Endothelial cell of umbilical vein (primary cell): Measurements from ENCODE around the gene ERLIN1. TPM values are rescaled to one million over a fixed set of nuclear protein-coding genes. Genes with fewer than 3 reads are reported as not detected.

Experiments
- BruUV-seq: library from RNA; stranded (reverse); fragments of 400-500 nt; replicated peaks from 2 replicates; lab custom pipeline; 2021; lab: Mats Ljungman, UMichigan
- CTCF ChIA-PET: fragments of 300-600, 350-600 bp; sonication (Branson Sonifier 250); formaldehyde crosslinking; loops from one replicate; lab custom pipeline; 2021; ENCODE audit warnings: antibody characterized with exemption, inconsistent platforms; lab: Charles Lee
- POLR2A ChIA-PET: fragments of 300-600, 350-600 bp; sonication (Branson Sonifier 250); formaldehyde crosslinking; loops from one replicate; lab custom pipeline; 2021; ENCODE audit warnings: antibody characterized with exemption, inconsistent platforms; lab: Charles Lee
- DNase-seq: peaks from one replicate; pipeline ENCODE4 v3.0.0-alpha.2; 2011; ENCODE audit warnings: low read depth, low spot score
- FAIRE-seq: peaks from 2 replicates; lab custom pipeline; 2011; peaks lifted over from hg19 to GRCh38; lab: Jason Lieb, UNC
- H2AFZ ChIP-seq: 2 replicates; pipeline ENCODE4 v1.6.0; 2012; ENCODE audit warnings: low read depth, low read length, control low read depth, inconsistent platforms
- H3K27ac ChIP-seq: 2 replicates; pipeline ENCODE4 v1.5.1; 2011; ENCODE audit warnings: low read depth, mild to moderate bottlenecking, control low read depth, low read length, moderate library complexity; ENCODE audit not compliant: insufficient read depth
- H3K27me3 ChIP-seq, 2 experiments: 2 replicates each; pipeline versions ENCODE4 v1.6.0 to v1.6.1; 2011; ENCODE audit warnings: low read length in 2 of 2, mixed read lengths in 1 of 2; ENCODE audit not compliant: control insufficient read depth in 2 of 2, insufficient read depth in 2 of 2
- H3K36me3 ChIP-seq, 2 experiments: 2 replicates in 1 of 2; 3 replicates in 1 of 2; pipeline ENCODE4 v1.5.1; 2011; ENCODE audit warnings: low read length in 2 of 2, mild to moderate bottlenecking in 1 of 2, moderate library complexity in 1 of 2; ENCODE audit not compliant: control insufficient read depth in 2 of 2, insufficient read depth in 2 of 2; ENCODE audit errors: extremely low read depth in 1 of 2
- H3K4me1 ChIP-seq: 3 replicates; pipeline ENCODE4 v1.5.1; 2011; ENCODE audit warnings: mild to moderate bottlenecking, low read length; ENCODE audit not compliant: control insufficient read depth, insufficient read depth; ENCODE audit errors: extremely low read depth
- H3K4me2 ChIP-seq: 2 replicates; pipeline ENCODE4 v1.6.1; 2011; ENCODE audit warnings: low read length, control low read depth, mixed read lengths; ENCODE audit not compliant: insufficient read depth
- H3K4me3 ChIP-seq, 3 experiments: fragments of 200-600 bp in 1 of 3; sonication (generic), shearing (Covaris generic) in 1 of 3; replicated peaks in 1 of 3; 2 replicates each; pipeline ENCODE4 v1.5.1; 2011 to 2016; ENCODE audit warnings: control low read depth in 3 of 3, low read length in 3 of 3, mild to moderate bottlenecking in 2 of 3, inconsistent platforms in 1 of 3, low read depth in 1 of 3, moderate library complexity in 1 of 3; ENCODE audit not compliant: insufficient read depth in 1 of 3
- H3K79me2 ChIP-seq: 2 replicates; pipeline ENCODE4 v1.6.0; 2012; ENCODE audit warnings: low read length, inconsistent platforms; ENCODE audit not compliant: control insufficient read depth, insufficient read depth
- H3K9ac ChIP-seq: replicated peaks from 2 replicates; pipeline ENCODE3; 2011; ENCODE audit warnings: low read length, control low read depth; ENCODE audit not compliant: insufficient read depth; ENCODE audit errors: extremely low read depth
- H3K9me1 ChIP-seq: replicated peaks from 3 replicates; pipeline ENCODE4 v1.6.0; 2011; ENCODE audit warnings: mild to moderate bottlenecking, low read length; ENCODE audit not compliant: control insufficient read depth, insufficient read depth; ENCODE audit errors: extremely low read depth
- H3K9me3 ChIP-seq: replicated peaks from 2 replicates; pipeline ENCODE4 v1.5.1; 2012; ENCODE audit warnings: low read length, inconsistent platforms; ENCODE audit not compliant: control insufficient read depth, insufficient read depth
- H4K20me1 ChIP-seq: replicated peaks from 2 replicates; pipeline ENCODE3; 2011; ENCODE audit warnings: mild to moderate bottlenecking, low read length; ENCODE audit not compliant: control insufficient read depth, insufficient read depth; ENCODE audit errors: extremely low read depth
- EZH2 ChIP-seq: IDR thresholded peaks from 2 replicates; pipeline ENCODE4 v1.6.1; 2012; ENCODE audit warnings: borderline replicate concordance, low read depth, mild to moderate bottlenecking, moderate library complexity, low read length, inconsistent platforms; ENCODE audit not compliant: severe bottlenecking
- FOS ChIP-seq: IDR thresholded peaks from 2 replicates; pipeline ENCODE4 v1.6.1; 2011; ENCODE audit warnings: mild to moderate bottlenecking, low read length, moderate library complexity, borderline replicate concordance; ENCODE audit not compliant: insufficient read depth
- GATA2 ChIP-seq: IDR thresholded peaks from 2 replicates; pipeline ENCODE4 v1.7.0; 2011; ENCODE audit warnings: low read depth, mild to moderate bottlenecking, moderate library complexity, mixed read lengths, low read length; ENCODE audit not compliant: insufficient read length, insufficient read depth
- JUN ChIP-seq: IDR thresholded peaks from 2 replicates; pipeline ENCODE4 v1.6.1; 2011; ENCODE audit warnings: borderline replicate concordance, low read depth; ENCODE audit not compliant: insufficient read length, insufficient read depth
- MAX ChIP-seq: IDR thresholded peaks from 2 replicates; pipeline ENCODE4 v1.6.1; 2011; ENCODE audit not compliant: insufficient read depth, insufficient read length
- MYC ChIP-seq: IDR thresholded peaks from one replicate; pipeline ENCODE4 v1.6.1; 2011; ENCODE audit warnings: mild to moderate bottlenecking, low read depth, low read length
- POLR2A ChIP-seq: IDR thresholded peaks from 2 replicates; pipeline ENCODE4 v1.6.1; 2012; ENCODE audit warnings: low read depth, mild to moderate bottlenecking, control low read depth, low read length
- POLR2AphosphoS5 ChIP-seq: IDR thresholded peaks from 2 replicates; pipeline ENCODE4 v1.6.1; 2012; ENCODE audit warnings: low read depth, mild to moderate bottlenecking, control low read depth, low read length, moderate library complexity; ENCODE audit not compliant: insufficient read depth
- dilution Hi-C: fragments of 300-500 bp; cut with MboI; formaldehyde crosslinking; loops from one replicate; pipeline ENCODE4 v1.15.0; 2019; ENCODE audit warnings: low sequenced_read_pairs; ENCODE audit not compliant: extremely low pct_ligation_motif_present
- intact Hi-C: fragments of 100-400 bp; cut with micrococcal nuclease; formaldehyde crosslinking; loops from one replicate; pipeline ENCODE4 v1.10.0; 2022
- polyA plus RNA-seq, 4 experiments: library from polyadenylated mRNA; depleted of rRNA in 3 of 4; stranded (reverse) in 3 of 4; unstranded in 1 of 4; fragments of >200 nt; gene quantifications; 2 replicates each; pipeline versions ENCODE4 v1.2.1 to v1.2.3, GENCODE V29; 2011 to 2012; ENCODE audit warnings: missing spikeins in 1 of 4
- total RNA-seq: library from RNA; stranded (reverse); gene quantifications from 2 replicates; pipeline ENCODE4 v1.2.3, GENCODE V29; 2021
- TF ChIP-seq, protein P1 (sequence below), 2 donors: IDR thresholded peaks; 1 replicate in 1 of 2; 2 replicates in 1 of 2; pipeline ENCODE4 v1.5.1; 2011; ENCODE audit warnings: low read length in 2 of 2, mild to moderate bottlenecking in 2 of 2, moderate library complexity in 2 of 2, control low read depth in 1 of 2, inconsistent platforms in 1 of 2, low read depth in 1 of 2; ENCODE audit not compliant: insufficient read depth in 1 of 2; ENCODE audit errors: extremely low read depth in 1 of 2

The ERLIN1 gene
- total and polyA plus RNA-seq, 2 donors (not counting 3 experiments of a cell fraction or from before 2014, with no cell fraction given): 30.7 to 51.0 TPM

DNA sequence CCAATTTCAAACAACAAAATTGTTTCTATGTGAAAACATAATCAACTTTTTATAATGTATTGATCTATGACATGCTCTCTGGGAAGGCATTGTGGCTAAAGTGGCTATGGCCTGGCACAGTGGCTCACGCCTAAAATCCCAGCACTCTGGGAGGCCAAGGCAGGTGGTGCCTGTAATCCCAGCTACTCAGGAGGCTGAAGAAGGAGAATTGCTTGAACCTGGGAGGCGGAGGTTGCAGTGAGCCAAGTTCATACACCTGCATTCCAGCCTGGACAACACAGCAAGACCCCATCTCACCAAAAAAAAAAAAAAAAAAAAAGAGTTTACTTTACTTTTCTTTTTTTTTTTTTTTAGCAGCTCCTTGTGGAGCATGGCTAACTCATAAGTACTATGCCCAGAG lies 65.3 kb downstream of the ERLIN1 start:
- no peaks in the 10 kb centered on the region for H3K79me2 ChIP-seq
- TF ChIP-seq JUN (no peak), FOS (no peak), GATA2 (no peak), EZH2 (no peak), POLR2AphosphoS5 (no peak), MAX (no peak), MYC (no peak), POLR2A (no peak)
- TF ChIP-seq, protein P1, sequence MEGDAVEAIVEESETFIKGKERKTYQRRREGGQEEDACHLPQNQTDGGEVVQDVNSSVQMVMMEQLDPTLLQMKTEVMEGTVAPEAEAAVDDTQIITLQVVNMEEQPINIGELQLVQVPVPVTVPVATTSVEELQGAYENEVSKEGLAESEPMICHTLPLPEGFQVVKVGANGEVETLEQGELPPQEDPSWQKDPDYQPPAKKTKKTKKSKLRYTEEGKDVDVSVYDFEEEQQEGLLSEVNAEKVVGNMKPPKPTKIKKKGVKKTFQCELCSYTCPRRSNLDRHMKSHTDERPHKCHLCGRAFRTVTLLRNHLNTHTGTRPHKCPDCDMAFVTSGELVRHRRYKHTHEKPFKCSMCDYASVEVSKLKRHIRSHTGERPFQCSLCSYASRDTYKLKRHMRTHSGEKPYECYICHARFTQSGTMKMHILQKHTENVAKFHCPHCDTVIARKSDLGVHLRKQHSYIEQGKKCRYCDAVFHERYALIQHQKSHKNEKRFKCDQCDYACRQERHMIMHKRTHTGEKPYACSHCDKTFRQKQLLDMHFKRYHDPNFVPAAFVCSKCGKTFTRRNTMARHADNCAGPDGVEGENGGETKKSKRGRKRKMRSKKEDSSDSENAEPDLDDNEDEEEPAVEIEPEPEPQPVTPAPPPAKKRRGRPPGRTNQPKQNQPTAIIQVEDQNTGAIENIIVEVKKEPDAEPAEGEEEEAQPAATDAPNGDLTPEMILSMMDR (IDR thresholded peaks at IDR 0.05; ENCODE audit: extremely low read depth in 1 of 2, insufficient read depth in 1 of 2, low read depth in 1 of 2, low read length in 2 of 2): no peak
- CTCF ChIA-PET: interaction anchor here (0.8 kb wide), 1 partner anchor 9 kb away, joined by 3 read pairs; no protein-coding TSS in a partner anchor
- no peak overlapping the region for H3K4me3 ChIP-seq
- dilution Hi-C loops: no loop called here
- POLR2A ChIA-PET: no interaction called here
- H3K9me1 ChIP-seq: peaks cover 3% of the 10 kb centered on the region
- H3K27ac ChIP-seq: no peak overlapping the region
- H3K36me3 ChIP-seq: no peaks in the 10 kb centered on the region
- no peaks in the 10 kb centered on the region for H3K9me3 ChIP-seq
- H3K9ac ChIP-seq: no peak overlapping the region
- no peaks in the 10 kb centered on the region for H3K4me1 ChIP-seq
- FAIRE-seq (no peak), DNase-seq (no peak)
- no peak overlapping the region for H2AFZ ChIP-seq
- H4K20me1 ChIP-seq: no peaks in the 10 kb centered on the region
- peaks cover 3 to 5% of the 10 kb centered on the region in 2 experiments for H3K27me3 ChIP-seq
- intact Hi-C loops: no loop called here
- H3K4me2 ChIP-seq: no peak overlapping the region
- BruUV-seq: no TSS peak
